HepG2 (cell line): Measurements from ENCODE around the gene UBE2O. TPM values are rescaled to one million over a fixed set of nuclear protein-coding genes. Genes with fewer than 3 reads are reported as not detected.
A peak's percentile ranks its signal among the peaks of the same experiment; 100 is the strongest.

Experiments
- ATAC-seq: fragments of 200-7000 bp; cut with Tn5 transposase; 3 replicates; pipeline ENCODE4 v1.9.1; 2020; ENCODE audit warnings: mild to moderate bottlenecking, moderate library complexity
- BruUV-seq: library from RNA; stranded (reverse); fragments of 400-500 nt; replicated peaks from 2 replicates; lab custom pipeline; 2021; lab: Mats Ljungman, UMichigan
- CTCF ChIA-PET: fragments of 300-600 bp; formaldehyde crosslinking; extraction: SDS; loops from one replicate; lab custom pipeline; 2021; ENCODE audit warnings: low total read pairs, inconsistent platforms, low intra/inter-chr PET ratio; lab: Yijun Ruan, JAX
- POLR2A ChIA-PET: fragments of 350-600 bp; sonication (Branson Sonifier 250); formaldehyde crosslinking; loops from one replicate; lab custom pipeline; 2020; ENCODE audit warnings: antibody characterized with exemption, inconsistent platforms; lab: Yijun Ruan, JAX
- DNase-seq: peaks from one replicate; pipeline ENCODE4 v3.0.0-alpha.2; 2015; ENCODE audit warnings: low spot score
- FAIRE-seq: peaks from 3 replicates; lab custom pipeline; 2011; peaks lifted over from hg19 to GRCh38; lab: Jason Lieb, UNC
- H2AFZ ChIP-seq: one replicate; pipeline ENCODE4 v1.6.1; 2011; ENCODE audit warnings: low read length, inconsistent platforms
- H3K27ac ChIP-seq: fragments of 300-600 bp; 3 replicates; pipeline ENCODE4 v1.8.0; 2011; ENCODE audit warnings: mixed run types, mild to moderate bottlenecking, mixed read lengths, low read length, inconsistent platforms; ENCODE audit not compliant: insufficient read depth; ENCODE audit errors: extremely low read length
- H3K27me3 ChIP-seq, 2 experiments: fragments of 200-600 bp in 1 of 2; 2 replicates in 1 of 2; 3 replicates in 1 of 2; pipeline versions ENCODE4 v1.6.0 to v1.8.0; 2011; ENCODE audit warnings: low read length in 2 of 2, mild to moderate bottlenecking in 2 of 2, moderate library complexity in 2 of 2, inconsistent platforms in 1 of 2; ENCODE audit not compliant: insufficient read depth in 2 of 2, control insufficient read depth in 1 of 2
- H3K36me3 ChIP-seq, 2 experiments: fragments of 200-600 bp in 1 of 2; replicated peaks in 1 of 2; 2 replicates in 1 of 2; 3 replicates in 1 of 2; pipeline versions ENCODE4 v1.5.1 to v1.8.0; 2011; ENCODE audit warnings: low read length in 2 of 2, inconsistent platforms in 1 of 2; ENCODE audit not compliant: insufficient read depth in 2 of 2, control insufficient read depth in 1 of 2
- H3K4me1 ChIP-seq: 2 replicates; pipeline ENCODE4 v1.5.1; 2012; ENCODE audit warnings: low read length, inconsistent platforms; ENCODE audit not compliant: insufficient read depth
- H3K4me2 ChIP-seq: 2 replicates; pipeline ENCODE4 v1.6.0; 2011; ENCODE audit warnings: low read depth, low read length, inconsistent platforms
- H3K4me3 ChIP-seq, 3 experiments: fragments of 200-600 bp in 1 of 3; sonication (generic), shearing (Covaris generic) in 1 of 3; replicated peaks in 1 of 3; 2 replicates each; pipeline ENCODE4 v1.5.1; 2011 to 2016; ENCODE audit warnings: low read length in 3 of 3, inconsistent platforms in 2 of 3, low read depth in 2 of 3, mild to moderate bottlenecking in 2 of 3, control low read depth in 1 of 3, mixed read lengths in 1 of 3; ENCODE audit not compliant: insufficient read depth in 1 of 3
- H3K79me2 ChIP-seq: one replicate; pipeline ENCODE4 v1.6.1; 2011; ENCODE audit warnings: low read length, inconsistent platforms; ENCODE audit not compliant: insufficient read depth
- H3K9ac ChIP-seq: 2 replicates; pipeline ENCODE4 v1.6.0; 2011; ENCODE audit warnings: mild to moderate bottlenecking, low read depth, low read length, inconsistent platforms; ENCODE audit not compliant: insufficient read depth
- H3K9me3 ChIP-seq: 2 replicates; pipeline ENCODE4 v1.5.1; 2012; ENCODE audit warnings: mild to moderate bottlenecking, low read length
- H4K20me1 ChIP-seq: 2 replicates; pipeline ENCODE4 v1.6.0; 2011; ENCODE audit warnings: inconsistent platforms, mild to moderate bottlenecking, low read length, moderate library complexity; ENCODE audit not compliant: insufficient read depth
- BHLHE40 ChIP-seq: IDR thresholded peaks from 2 replicates; pipeline ENCODE4 v1.6.1; 2011; ENCODE audit warnings: low read length, improper control_type of control experiment
- EED ChIP-seq: sonication (generic); formaldehyde crosslinking; IDR thresholded peaks from 2 replicates; pipeline ENCODE4 v1.5.0; 2020; ENCODE audit warnings: mild to moderate bottlenecking, missing genetic modification reagents
- ETV6 ChIP-seq: sonication (generic); formaldehyde crosslinking; conservative IDR thresholded peaks from 2 replicates; pipeline ENCODE4 v1.4.0; 2020; ENCODE audit warnings: missing genetic modification reagents
- GFI1 ChIP-seq: sonication (generic); formaldehyde crosslinking; IDR thresholded peaks from 2 replicates; pipeline ENCODE4 v1.5.0; 2020; ENCODE audit warnings: missing genetic modification reagents, mild to moderate bottlenecking, borderline replicate concordance
- GTF2F1 ChIP-seq: fragments of 150-350 bp; IDR thresholded peaks from 2 replicates; pipeline ENCODE4 v1.6.1; 2014; ENCODE audit warnings: low read length
- HOXA9 ChIP-seq: sonication (generic); formaldehyde crosslinking; IDR thresholded peaks from 2 replicates; pipeline ENCODE4 v1.8.1; 2022; ENCODE audit warnings: missing genetic modification reagents, mild to moderate bottlenecking, moderate library complexity, borderline replicate concordance
- KAT8 ChIP-seq: IDR thresholded peaks from 2 replicates; pipeline ENCODE4 v1.6.1; 2016; ENCODE audit warnings: missing genetic modification reagents, missing compliant biosample characterization
- KDM2A ChIP-seq: sonication (generic); formaldehyde crosslinking; IDR thresholded peaks from 2 replicates; pipeline ENCODE4 v1.4.0; 2020; ENCODE audit warnings: low read depth, missing genetic modification reagents, borderline replicate concordance
- KLF6 ChIP-seq: IDR thresholded peaks from 2 replicates; pipeline ENCODE4 v1.8.0; 2016; ENCODE audit warnings: missing biosample characterization, missing genetic modification reagents
- NONO ChIP-seq, 2 experiments: fragments of 450-650 bp in 1 of 2; sonication (generic) in 1 of 2; formaldehyde crosslinking in 1 of 2; IDR thresholded peaks in 1 of 2; conservative IDR thresholded peaks in 1 of 2; 2 replicates each; pipeline versions ENCODE4 v1.6.1 to v1.8.0; 2017 to 2022; ENCODE audit warnings: mild to moderate bottlenecking in 1 of 2, missing genetic modification reagents in 1 of 2, moderate library complexity in 1 of 2
- PHB2 ChIP-seq: fragments of 450-650 bp; IDR thresholded peaks from 2 replicates; pipeline ENCODE4 v1.6.1; 2018; ENCODE audit not compliant: partially characterized antibody
- PLRG1 ChIP-seq: fragments of 450-650 bp; conservative IDR thresholded peaks from 2 replicates; pipeline ENCODE4 v1.6.1; 2016
- THAP9 ChIP-seq: sonication (generic); formaldehyde crosslinking; IDR thresholded peaks from 2 replicates; pipeline ENCODE4; 2020; ENCODE audit warnings: missing genetic modification reagents, mild to moderate bottlenecking, borderline replicate concordance
- ZMYM2 ChIP-seq: sonication (generic); formaldehyde crosslinking; IDR thresholded peaks from 2 replicates; pipeline ENCODE4 v1.8.0; 2022; ENCODE audit warnings: mild to moderate bottlenecking, missing genetic modification reagents
- ZNF138 ChIP-seq: sonication (generic); formaldehyde crosslinking; IDR thresholded peaks from 2 replicates; pipeline ENCODE4 v1.5.0; 2020; ENCODE audit warnings: mild to moderate bottlenecking, low read depth, missing genetic modification reagents
- ZNF446 ChIP-seq: sonication (generic); formaldehyde crosslinking; IDR thresholded peaks from 2 replicates; pipeline ENCODE4 v1.5.0; 2020; ENCODE audit warnings: mild to moderate bottlenecking, missing genetic modification reagents
- ZNF552 ChIP-seq: sonication (generic); formaldehyde crosslinking; IDR thresholded peaks from 2 replicates; pipeline ENCODE4 v1.9.0; 2022; ENCODE audit warnings: missing genetic modification reagents, mild to moderate bottlenecking, borderline replicate concordance
- ZNF639 ChIP-seq: conservative IDR thresholded peaks from 2 replicates; pipeline ENCODE4 v1.6.1; 2018; ENCODE audit warnings: missing genetic modification reagents
- ZNF75D ChIP-seq: sonication (generic); formaldehyde crosslinking; IDR thresholded peaks from 2 replicates; pipeline ENCODE4 v1.8.1; 2023; ENCODE audit warnings: missing genetic modification reagents, mild to moderate bottlenecking, borderline replicate concordance
- ZNF850 ChIP-seq: sonication (generic); formaldehyde crosslinking; conservative IDR thresholded peaks from 2 replicates; pipeline ENCODE4 v1.9.0; 2021; ENCODE audit warnings: mild to moderate bottlenecking, missing genetic modification reagents
- WGBS: methylation state at CpG from one replicate; pipeline ENCODE4 v1.1.6; 2017; ENCODE audit warnings: low lambda C conversion rate; 5-methylcytosine and 5-hydroxymethylcytosine counted together
- in situ Hi-C: cut with HindIII; loops from 2 replicates; pipeline ENCODE4 v1.10.0; 2017; ENCODE audit warnings: low pct_unique_long_range_greater_than_20kb; ENCODE audit not compliant: extremely low pct_ligation_motif_present
- intact Hi-C: fragments of 100-400 bp; cut with micrococcal nuclease; formaldehyde crosslinking; loops from one replicate; pipeline ENCODE4 v1.10.0; 2022; ENCODE audit not compliant: unreplicated experiment
- polyA plus RNA-seq, 8 experiments: library from polyadenylated mRNA; depleted of rRNA in 3 of 8; stranded (reverse) in 7 of 8; unstranded in 1 of 8; fragments of >200 nt; fragmentation: Illumina TruSeq in 4 of 8; extraction: Trizol in 4 of 8; gene quantifications; 2 replicates each; pipeline versions ENCODE4 v1.2.1 to v1.2.3, GENCODE V29; 2011 to 2016; ENCODE audit warnings: low read depth in 4 of 8, missing spikeins in 1 of 8, mixed read lengths in 1 of 8; ENCODE audit not compliant: insufficient read depth in 1 of 8
- total RNA-seq, 5 experiments: library from RNA; depleted of rRNA; stranded (reverse); fragments of >200 nt; fragmentation: Illumina TruSeq; extraction: Trizol; gene quantifications; 2 replicates each; pipeline ENCODE4 v1.2.3, GENCODE V29; 2016; ENCODE audit warnings: low read depth in 1 of 5

Gene UBE2O
- total and polyA plus RNA-seq, 2 of the 13 experiments (the other 11 are each of a cell fraction or from before 2014, with no cell fraction given) = 21.5 to 23.5 TPM

GRCh38 chr17:76497979-76498875 is 45.3 kb upstream of the UBE2O start (continued):
- peak; percentile 55; the same call in 1 of the 2 replicates for TF ChIP-seq KAT8 (CRISPR knock-in tag)

- WGBS = 34% methylated on average over 2 of the region's 2 CpGs
- peak overlapping the region; percentile 13 to 99 (median 35) for H3K4me3 ChIP-seq
- no peak for DNase-seq
- H3K9ac ChIP-seq = peak overlapping the region; percentile 91; the same call in 1 of the 2 replicates
- ChIA-PET POLR2A (interaction anchor here (1.0 to 8.2 kb wide), 18 partner anchors 10 to 145 kb away, joined by 3 to 252 read pairs (median 18); partner anchors contain the start of genes AANAT, PRPSAP1, SPHK1 and UBE2O), CTCF (no interaction called here)
- H3K27me3 ChIP-seq = no peaks in the 10 kb centered on the region; a peak in 1 of 5 replicates
- intact Hi-C loops = no loop called here
- BruUV-seq = no TSS peak
- peaks cover 70% of the 10 kb centered on the region for H3K4me1 ChIP-seq
- peak overlapping the region; percentile 61 for H3K27ac ChIP-seq
- H3K79me2 ChIP-seq = peaks cover 29% of the 10 kb centered on the region
- H3K36me3 ChIP-seq = 0 out of 5 replicates have a peak, but pooled peaks cover 0 to 1% of the 10 kb centered on the region in 2 experiments
- H3K9me3 ChIP-seq = no peaks in the 10 kb centered on the region
- no peak overlapping the region for H2AFZ ChIP-seq
- in situ Hi-C loops = no loop called here
- no peak for ATAC-seq
- FAIRE-seq = no peak
- peaks cover 25% of the 10 kb centered on the region; the same call in 1 of the 2 replicates for H4K20me1 ChIP-seq
- peak overlapping the region; percentile 93 for H3K4me2 ChIP-seq
- TF ChIP-seq ZNF138 (CRISPR knock-in tag) (0 out of 2 replicates have a peak, but pooled peaks have one; percentile 1), ZNF850 (no peak), ZNF75D (CRISPR knock-in tag) (no peak), NONO (IDR thresholded peaks at IDR 0.05) (no peak), NONO (CRISPR knock-in tag; conservative IDR thresholded peaks at IDR 0.05) (no peak), KDM2A (no peak; the same call in 1 of the 2 replicates), THAP9 (no peak), ETV6 (CRISPR knock-in tag) (no peak), ZNF639 (CRISPR knock-in tag) (no peak), GFI1 (no peak), BHLHE40 (no peak), ZMYM2 (CRISPR knock-in tag) (no peak), GTF2F1 (no peak), ZNF552 (CRISPR knock-in tag) (0 out of 2 replicates have a peak, but pooled peaks have one; percentile 56), PLRG1 (no peak), KLF6 (CRISPR knock-in tag) (no peak), PHB2 (no peak), EED (no peak), HOXA9 (CRISPR knock-in tag) (no peak), ZNF446 (no peak)
Observed at GRCh38 chr17:76497699-76497978, 44.7 kb upstream of the UBE2O start.
